NCI-H1105 treated with DMSO at 0.1 percent for 48 hours (cell line): Measurements from ENCODE around the gene HNRNPA2B1.

Experiments used
- DNase-seq: peaks from one replicate; lab custom pipeline; 2025; lab: John Stamatoyannopoulos, UW

The HNRNPA2B1 gene

GRCh38 chr7:26147030-26147429 lies 53.5 kb downstream of the HNRNPA2B1 start:
- DNase-seq, result no peak

- no peak for DNase-seq
These were observed 55.3 kb downstream of the HNRNPA2B1 start for GRCh38 chr7:26145238-26145637.

- no peak for DNase-seq
These were observed 56.1 kb downstream of the HNRNPA2B1 start for GRCh38 chr7:26144184-26145080.

- no peak for DNase-seq
These were observed 57.1 kb downstream of the HNRNPA2B1 start for GRCh38 chr7:26143298-26144048.

- no peak for DNase-seq
These were observed 59.5 kb downstream of the HNRNPA2B1 start for GRCh38 chr7:26141077-26141476.

GRCh38 chr7:26140380-26140779 lies 60.2 kb downstream of the HNRNPA2B1 start:
- no peak for DNase-seq
